SK-N-SH (cell line): ENCODE results near the gene NAV2. TPM values are rescaled to one million over a fixed set of nuclear protein-coding genes. Genes with fewer than 3 reads are reported as not detected.

Experiments used
- CTCF ChIA-PET: fragments of 300-600, 350-600 bp; formaldehyde crosslinking; extraction: SDS; loops from one replicate; lab custom pipeline; 2021; lab: Yijun Ruan, JAX
- POLR2A ChIA-PET: fragments of 350-600 bp; sonication (Branson Sonifier 250); formaldehyde crosslinking; extraction: SDS; loops from one replicate; lab custom pipeline; 2020; ENCODE audit warnings: antibody characterized with exemption, inconsistent platforms; lab: Yijun Ruan, JAX
- DNase-seq: peaks from one replicate; pipeline ENCODE4 v3.0.0; 2012
- H2AFZ ChIP-seq: fragments of 200-600 bp; sonication (generic); 2 replicates; pipeline ENCODE4 v1.8.1; 2016; ENCODE audit warnings: antibody characterized with exemption, mild to moderate bottlenecking, low read depth
- H3F3A ChIP-seq: fragments of 200-600 bp; sonication (generic); replicated peaks from 2 replicates; pipeline ENCODE3; 2016; ENCODE audit warnings: antibody characterized with exemption, mild to moderate bottlenecking; ENCODE audit not compliant: insufficient read depth
- H3K27ac ChIP-seq, 2 experiments: fragments of 200-500 bp in 1 of 2; fragments of 200-600 bp in 1 of 2; sonication (Bioruptor generic) in 1 of 2; sonication (generic), shearing (Covaris generic) in 1 of 2; 2 replicates each; pipeline versions ENCODE4 v1.5.1 to v1.6.1; 2014 to 2016; ENCODE audit warnings: low read depth in 2 of 2, inconsistent platforms in 1 of 2, low read length in 1 of 2, mild to moderate bottlenecking in 1 of 2, mixed read lengths in 1 of 2
- H3K27me3 ChIP-seq: fragments of 200-600 bp; sonication (generic), shearing (Covaris generic); 2 replicates; pipeline ENCODE4 v1.6.1; 2016; ENCODE audit warnings: mixed run types; ENCODE audit not compliant: insufficient read depth
- H3K36me3 ChIP-seq, 2 experiments: fragments of 200-500 bp in 1 of 2; fragments of 200-600 bp in 1 of 2; sonication (Bioruptor generic) in 1 of 2; sonication (generic) in 1 of 2; replicated peaks in 1 of 2; 2 replicates each; pipeline versions ENCODE3 to v1.5.1; 2014 to 2016; ENCODE audit warnings: low read length in 1 of 2, mild to moderate bottlenecking in 1 of 2; ENCODE audit not compliant: insufficient read depth in 2 of 2, control insufficient read depth in 1 of 2
- H3K4me1 ChIP-seq, 2 experiments: fragments of 200-500 bp in 1 of 2; fragments of 200-600 bp in 1 of 2; sonication (Bioruptor generic) in 1 of 2; sonication (generic), shearing (Covaris generic) in 1 of 2; 2 replicates each; pipeline versions ENCODE4 v1.5.1 to v1.6.1; 2014 to 2016; ENCODE audit warnings: low read depth in 1 of 2, low read length in 1 of 2, mixed run types in 1 of 2; ENCODE audit not compliant: insufficient read depth in 2 of 2, control insufficient read depth in 1 of 2
- H3K4me2 ChIP-seq: fragments of 200-600 bp; sonication (generic), shearing (Covaris generic); 2 replicates; pipeline ENCODE4 v1.6.1; 2017; ENCODE audit warnings: mixed run types
- H3K4me3 ChIP-seq, 2 experiments: fragments of 200-500 bp in 1 of 2; fragments of 200-600 bp in 1 of 2; sonication (Bioruptor generic) in 1 of 2; sonication (generic), shearing (Covaris generic) in 1 of 2; 2 replicates each; pipeline versions ENCODE4 v1.5.1 to v1.8.1; 2014 to 2016; ENCODE audit warnings: low read depth in 2 of 2, inconsistent platforms in 1 of 2, low read length in 1 of 2, mild to moderate bottlenecking in 1 of 2, mixed read lengths in 1 of 2, moderate library complexity in 1 of 2
- H3K79me2 ChIP-seq: fragments of 200-600 bp; sonication (generic); 2 replicates; pipeline ENCODE4 v1.8.1; 2017; ENCODE audit warnings: mild to moderate bottlenecking; ENCODE audit not compliant: insufficient read depth
- H3K9ac ChIP-seq: fragments of 200-600 bp; sonication (generic); 2 replicates; pipeline ENCODE4 v1.6.1; 2017; ENCODE audit warnings: mixed run types
- H3K9me2 ChIP-seq: fragments of 200-600 bp; sonication (generic); 2 replicates; pipeline ENCODE4 v1.6.1; 2017; ENCODE audit warnings: mixed run types
- H3K9me3 ChIP-seq: fragments of 200-600 bp; sonication (generic); 2 replicates; pipeline ENCODE4 v1.6.1; 2017; ENCODE audit warnings: mixed run types, mild to moderate bottlenecking, moderate library complexity
- H4K20me1 ChIP-seq: fragments of 200-600 bp; sonication (generic); 2 replicates; pipeline ENCODE4 v1.6.1; 2017; ENCODE audit warnings: mild to moderate bottlenecking, mixed run types; ENCODE audit not compliant: insufficient read depth
- CHD2 ChIP-seq: fragments of 150-350 bp; IDR thresholded peaks from 2 replicates; pipeline ENCODE4 v1.6.1; 2018; ENCODE audit warnings: low read length; ENCODE audit not compliant: partially characterized antibody
- CTCF ChIP-seq: fragments of 200-600 bp; sonication (generic); IDR thresholded peaks from 2 replicates; pipeline ENCODE4 v1.6.1; 2017; ENCODE audit warnings: antibody characterized with exemption, mild to moderate bottlenecking, moderate library complexity
- EP300 ChIP-seq, 2 experiments: IDR thresholded peaks; 2 replicates each; pipeline versions ENCODE4 v1.4.0 to v1.6.1; 2012; ENCODE audit warnings: borderline replicate concordance in 1 of 2, low read depth in 1 of 2, low read length in 1 of 2
- EZH2phosphoT487 ChIP-seq: fragments of 200-600 bp; sonication (generic); IDR thresholded peaks from 2 replicates; pipeline ENCODE4 v1.6.1; 2017; ENCODE audit warnings: low read depth, mixed run types, mild to moderate bottlenecking, antibody characterized with exemption, moderate library complexity, borderline replicate concordance
- FOSL2 ChIP-seq: IDR thresholded peaks from 2 replicates; pipeline ENCODE4 v1.4.0; 2012; ENCODE audit warnings: low read depth, mild to moderate bottlenecking, moderate library complexity, borderline replicate concordance
- GABPA ChIP-seq: IDR thresholded peaks from 2 replicates; pipeline ENCODE4 v1.4.0; 2012; ENCODE audit warnings: low read depth, mild to moderate bottlenecking
- IRF3 ChIP-seq: fragments of 150-350 bp; IDR thresholded peaks from 2 replicates; pipeline ENCODE4 v1.6.1; 2016; ENCODE audit warnings: mild to moderate bottlenecking, low read depth, low read length
- JUND ChIP-seq: IDR thresholded peaks from 2 replicates; pipeline ENCODE4 v1.4.0; 2012
- MAX ChIP-seq: IDR thresholded peaks from 2 replicates; pipeline ENCODE4 v1.4.0; 2012; ENCODE audit warnings: low read depth
- NFIC ChIP-seq: IDR thresholded peaks from 2 replicates; pipeline ENCODE4 v1.4.0; 2012; ENCODE audit warnings: borderline replicate concordance
- NRF1 ChIP-seq: IDR thresholded peaks from 2 replicates; pipeline ENCODE4 v1.6.1; 2012; ENCODE audit warnings: low read depth, mild to moderate bottlenecking, low read length
- POLR2AphosphoS5 ChIP-seq: IDR thresholded peaks from 2 replicates; pipeline ENCODE4 v1.6.1; 2012; ENCODE audit warnings: low read depth, low read length
- RXRA ChIP-seq: IDR thresholded peaks from 2 replicates; pipeline ENCODE4 v1.4.0; 2012; ENCODE audit warnings: low read depth, mild to moderate bottlenecking, borderline replicate concordance
- SIN3A ChIP-seq: IDR thresholded peaks from 2 replicates; pipeline ENCODE4 v1.6.1; 2012; ENCODE audit warnings: low read depth, mild to moderate bottlenecking, low read length, moderate library complexity, borderline replicate concordance
- SMC3 ChIP-seq: IDR thresholded peaks from 2 replicates; pipeline ENCODE4 v1.6.1; 2012; ENCODE audit warnings: low read depth, low read length, improper control_type of control experiment
- TAF1 ChIP-seq: IDR thresholded peaks from 2 replicates; pipeline ENCODE4 v1.6.1; 2012; ENCODE audit warnings: low read depth, mild to moderate bottlenecking, low read length, moderate library complexity, borderline replicate concordance
- USF1 ChIP-seq: IDR thresholded peaks from 2 replicates; pipeline ENCODE4 v1.4.0; 2012; ENCODE audit warnings: low read depth, borderline replicate concordance
- USF2 ChIP-seq: fragments of 150-350 bp; IDR thresholded peaks from 2 replicates; pipeline ENCODE4 v1.6.1; 2017; ENCODE audit warnings: antibody characterized with exemption, low read length, low read depth, borderline replicate concordance
- WGBS: methylation state at CpG from one replicate; pipeline ENCODE4 v1.1.6; 2017; ENCODE audit warnings: low lambda C conversion rate; 5-methylcytosine and 5-hydroxymethylcytosine counted together
- polyA plus RNA-seq, 3 experiments: library from polyadenylated mRNA; depleted of rRNA; stranded (reverse); fragments of >200 nt; gene quantifications; 2 replicates each; pipeline ENCODE4 v1.2.3, GENCODE V29; 2012

Gene NAV2
- polyA plus RNA-seq, 1 of the 3 experiments (the other 2 are of a cell fraction) = 26.2 TPM

- peaks cover 10% of the 10 kb centered on the region for H4K20me1 ChIP-seq
- TF ChIP-seq TAF1 = no peak
- no peak for TF ChIP-seq SIN3A
- TF ChIP-seq POLR2AphosphoS5 = no peak
- no peak for TF ChIP-seq IRF3
- no peak for TF ChIP-seq CHD2
- no peak for TF ChIP-seq EP300 (IDR thresholded peaks at IDR 0.05; ENCODE audit: borderline replicate concordance in 1 of 2, low read depth in 1 of 2, low read length in 1 of 2)
- no peak for TF ChIP-seq FOSL2
- no peak for TF ChIP-seq NRF1
- TF ChIP-seq, all 33 proteins: peak for 0
- Histone ChIP-seq H3K27me3 (no peaks in the 10 kb centered on the region), H3K27ac (no peak overlapping the region; a peak in 1 of 4 replicates), H3K9me3 (no peaks in the 10 kb centered on the region), H2AFZ (no peak overlapping the region), H3K9me2 (no peaks in the 10 kb centered on the region), H3K36me3 (peaks cover 62 to 77% of the 10 kb centered on the region in 2 experiments), H3K4me2 (no peak overlapping the region), H3K9ac (no peak overlapping the region), H3F3A (peaks cover 29% of the 10 kb centered on the region), H3K79me2 (peaks cover 29% of the 10 kb centered on the region), H3K4me3 (no peak overlapping the region), H3K4me1 (peaks cover 14 to 24% of the 10 kb centered on the region in 2 experiments)
- POLR2A ChIA-PET = no interaction called here
- CTCF ChIA-PET = interaction anchor here (0.5 to 2.4 kb wide), 6 partner anchors 15 to 473 kb away, joined by 3 to 13 read pairs (median 3); no protein-coding TSS in a partner anchor
- no peak for DNase-seq
- WGBS = 97% methylated on average over 10 of the region's 10 CpGs
Measured at GRCh38 chr11:19887842-19888241, 175.2 kb downstream of the NAV2 start.

GRCh38 chr11:19889531-19889930 lies 176.9 kb downstream of the NAV2 start:
- H3K4me1 ChIP-seq = peaks cover 14 to 24% of the 10 kb centered on the region in 2 experiments
- peaks cover 31% of the 10 kb centered on the region for H3K79me2 ChIP-seq
- 0 out of 2 replicates have a peak overlapping the region, but pooled peaks have one; percentile 19 for H3K9ac ChIP-seq
- H3K9me2 ChIP-seq = no peaks in the 10 kb centered on the region
- WGBS = 83% methylated on average over 5 of the region's 5 CpGs
- no peak overlapping the region for H3K4me3 ChIP-seq
- H3K4me2 ChIP-seq = 0 out of 2 replicates have a peak overlapping the region, but pooled peaks have one; percentile 22
- H3K9me3 ChIP-seq = no peaks in the 10 kb centered on the region
- peaks cover 10% of the 10 kb centered on the region for H4K20me1 ChIP-seq
- H3K27ac ChIP-seq = peak overlapping the region; percentile 69 to 82
- CTCF ChIA-PET = interaction anchor here (0.8 to 2.4 kb wide), 3 partner anchors 14 to 819 kb away, joined by 3 to 13 read pairs (median 3); no protein-coding TSS in a partner anchor
- peaks cover 60 to 77% of the 10 kb centered on the region in 2 experiments for H3K36me3 ChIP-seq
- H3K27me3 ChIP-seq = no peaks in the 10 kb centered on the region
- POLR2A ChIA-PET = interaction anchor here (1.1 kb wide), 1 partner anchor 14 kb away, joined by 4 read pairs; no protein-coding TSS in a partner anchor
- TF ChIP-seq EZH2phosphoT487 = no peak
- no peak for TF ChIP-seq JUND
- no peak for TF ChIP-seq RXRA
- TF ChIP-seq NFIC = no peak
- TF ChIP-seq USF1 = no peak
- no peak for TF ChIP-seq USF2
- no peak for TF ChIP-seq IRF3
- TF ChIP-seq CHD2 = no peak
- no peak for TF ChIP-seq POLR2AphosphoS5
- no peak for TF ChIP-seq CTCF
- TF ChIP-seq MAX = no peak
- TF ChIP-seq SMC3 = no peak
- TF ChIP-seq GABPA = no peak
- peaks cover 29% of the 10 kb centered on the region for H3F3A ChIP-seq
- no peak overlapping the region for H2AFZ ChIP-seq
- no peak for DNase-seq
